Rectal smooth muscle tissue (tissue), 1 donor: ENCODE results near the gene VPS4A.

Experiments used
- H3K27ac ChIP-seq: one replicate; pipeline ENCODE4 v1.7.0; 2013; ENCODE audit warnings: low read depth, low read length, inconsistent platforms
- H3K27me3 ChIP-seq: one replicate; pipeline ENCODE4 v1.7.0; 2013; ENCODE audit warnings: low read length; ENCODE audit not compliant: control insufficient read depth, insufficient read depth
- H3K36me3 ChIP-seq: one replicate; pipeline ENCODE4 v1.7.0; 2013; ENCODE audit warnings: low read length; ENCODE audit not compliant: control insufficient read depth, insufficient read depth
- H3K4me1 ChIP-seq: one replicate; pipeline ENCODE4 v1.7.0; 2013; ENCODE audit warnings: low read length; ENCODE audit not compliant: control insufficient read depth, insufficient read depth
- H3K4me3 ChIP-seq: one replicate; pipeline ENCODE4 v1.7.0; 2013; ENCODE audit warnings: low read length
- H3K9ac ChIP-seq: one replicate; pipeline ENCODE4 v1.7.0; 2013; ENCODE audit warnings: low read length

VPS4A gene

DNA sequence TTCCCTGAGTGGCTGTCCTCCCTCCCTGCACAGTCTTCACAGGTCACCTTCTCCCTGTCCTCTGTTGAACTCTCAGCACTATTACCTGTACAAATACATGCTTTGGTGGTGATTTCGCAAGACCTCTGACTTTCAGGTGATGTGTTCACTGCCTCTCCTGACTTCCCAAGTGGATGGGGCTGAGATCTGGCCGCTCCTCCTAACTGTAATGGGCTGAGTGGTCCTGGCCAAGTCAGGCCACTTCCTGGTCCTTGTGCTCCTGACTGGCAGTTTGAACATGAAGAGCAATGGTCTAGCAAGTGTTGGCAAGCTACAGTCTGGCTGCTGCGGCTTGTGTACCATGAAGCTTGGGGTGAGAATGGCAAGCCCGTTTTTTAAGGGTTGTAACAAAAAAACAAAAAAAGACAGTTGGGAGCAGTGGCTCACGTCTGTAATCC is 52.1 kb downstream of the VPS4A start:
- no peak overlapping the region for H3K27ac ChIP-seq
- H3K9ac ChIP-seq, result no peak overlapping the region
- peaks cover 26% of the 10 kb centered on the region for H3K36me3 ChIP-seq
- H3K4me3 ChIP-seq, result no peak overlapping the region
- no peaks in the 10 kb centered on the region for H3K27me3 ChIP-seq
- H3K4me1 ChIP-seq, result no peaks in the 10 kb centered on the region

DNA sequence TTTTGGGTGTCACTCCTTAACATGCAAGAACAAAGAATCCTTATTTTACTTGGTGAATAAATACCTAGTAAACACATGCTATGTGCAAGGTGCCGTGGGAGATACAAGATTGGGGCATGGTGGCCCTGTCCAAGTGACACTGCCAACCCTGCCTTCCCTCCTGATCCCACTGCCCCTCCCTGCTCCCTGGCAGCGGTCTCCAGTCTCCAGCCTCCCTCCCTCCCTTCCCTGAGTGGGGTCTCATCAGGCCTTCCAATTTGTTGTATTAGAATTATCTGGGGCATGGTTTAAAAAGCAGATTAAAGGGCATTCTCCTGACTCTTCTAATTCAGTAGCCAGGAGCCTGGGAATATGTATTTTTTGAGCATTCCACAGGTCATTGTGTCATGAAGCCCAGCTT is 52.9 kb downstream of the VPS4A start:
- no peak overlapping the region for H3K27ac ChIP-seq
- H3K4me3 ChIP-seq, result no peak overlapping the region
- no peaks in the 10 kb centered on the region for H3K27me3 ChIP-seq
- peaks cover 26% of the 10 kb centered on the region for H3K36me3 ChIP-seq
- H3K4me1 ChIP-seq, result no peaks in the 10 kb centered on the region
- H3K9ac ChIP-seq, result no peak overlapping the region

DNA sequence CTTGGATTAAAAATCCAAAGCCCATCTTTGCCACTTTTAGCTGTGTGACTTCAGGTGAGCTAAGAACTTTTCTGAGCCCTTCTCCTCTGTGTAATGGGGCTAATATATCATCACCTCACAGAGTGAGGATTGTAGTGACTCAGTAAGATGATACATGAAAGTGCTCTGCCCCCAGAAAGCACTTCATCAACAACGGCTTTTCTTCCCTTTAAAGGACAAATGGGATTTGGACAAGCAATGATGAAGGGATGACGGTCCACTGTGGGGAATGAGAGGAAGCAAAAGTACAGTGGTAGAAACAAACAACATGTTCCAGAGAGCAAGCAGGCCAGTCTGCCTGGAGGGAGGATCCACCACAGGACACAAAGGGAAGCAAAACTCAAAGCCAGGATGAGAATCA is 54.8 kb downstream of the VPS4A start:
- Histone ChIP-seq H3K27ac (no peak overlapping the region), H3K4me3 (no peak overlapping the region), H3K27me3 (no peaks in the 10 kb centered on the region), H3K4me1 (no peaks in the 10 kb centered on the region), H3K9ac (no peak overlapping the region), H3K36me3 (peaks cover 32% of the 10 kb centered on the region)

DNA sequence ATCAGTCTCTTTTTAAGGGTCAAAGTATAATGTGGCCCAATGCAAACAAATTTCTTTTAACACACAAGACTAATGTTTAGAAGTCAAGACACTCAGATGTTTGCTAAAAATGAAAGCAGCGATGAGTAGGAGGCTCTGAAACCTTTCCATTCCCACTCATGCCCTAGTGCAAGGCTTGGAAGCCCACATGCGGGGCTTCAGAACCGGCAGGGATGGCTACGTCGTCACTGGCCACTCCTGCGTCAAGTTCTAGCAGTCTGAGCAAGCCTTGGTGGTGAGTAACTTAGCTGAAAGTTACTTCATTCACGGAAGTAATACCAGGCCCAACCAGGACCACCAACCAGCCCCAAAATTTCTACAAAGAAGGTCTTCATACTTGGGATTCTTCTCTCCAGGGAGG is 55.3 kb downstream of the VPS4A start:
- no peak overlapping the region for H3K4me3 ChIP-seq
- no peak overlapping the region for H3K27ac ChIP-seq
- H3K9ac ChIP-seq, result no peak overlapping the region
- H3K4me1 ChIP-seq, result no peaks in the 10 kb centered on the region
- peaks cover 29% of the 10 kb centered on the region for H3K36me3 ChIP-seq
- no peaks in the 10 kb centered on the region for H3K27me3 ChIP-seq

DNA sequence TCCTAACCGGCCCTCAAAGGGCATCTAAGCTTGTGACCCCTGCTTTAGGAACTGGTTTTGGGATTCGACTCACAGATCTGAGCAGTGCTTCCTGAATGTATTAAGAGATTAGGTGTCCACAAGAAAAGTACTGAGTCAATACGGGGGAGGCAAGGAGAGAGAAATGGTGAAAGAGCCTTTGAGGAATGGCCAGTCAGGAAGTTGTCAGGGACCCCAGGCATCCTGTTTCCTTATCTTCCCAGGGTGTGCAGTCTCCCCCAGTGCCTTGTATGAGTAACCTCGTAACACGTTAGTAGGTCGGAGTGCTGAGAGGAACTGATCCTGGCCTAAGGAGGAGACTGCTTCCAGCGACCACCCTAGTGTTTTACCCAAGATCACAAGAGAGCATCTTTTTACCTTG is 56.8 kb downstream of the VPS4A start:
- H3K4me1 ChIP-seq, result no peaks in the 10 kb centered on the region
- peaks cover 32% of the 10 kb centered on the region for H3K36me3 ChIP-seq
- no peak overlapping the region for H3K4me3 ChIP-seq
- H3K27ac ChIP-seq, result no peak overlapping the region
- H3K9ac ChIP-seq, result no peak overlapping the region
- no peaks in the 10 kb centered on the region for H3K27me3 ChIP-seq

DNA sequence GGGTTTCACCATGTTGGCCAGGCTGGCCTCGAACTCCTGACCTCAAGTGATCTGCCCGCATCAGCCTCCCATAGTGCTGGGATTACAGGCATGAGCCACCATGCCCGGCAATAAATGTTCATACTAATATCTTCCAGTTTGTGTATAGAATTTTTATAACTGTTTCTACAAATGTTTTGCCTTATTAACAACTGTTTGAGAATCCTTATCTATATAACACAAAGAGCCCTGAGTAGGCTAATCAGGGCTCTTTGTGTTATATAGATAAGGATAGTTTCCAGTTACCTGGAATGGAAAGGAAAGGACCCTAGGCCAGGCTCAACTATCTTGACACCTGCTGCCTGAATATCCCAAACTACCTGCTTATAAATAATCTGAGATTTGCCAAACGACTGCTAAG is 57.7 kb downstream of the VPS4A start:
- H3K27ac ChIP-seq, result no peak overlapping the region
- no peak overlapping the region for H3K9ac ChIP-seq
- no peak overlapping the region for H3K4me3 ChIP-seq
- H3K36me3 ChIP-seq, result peaks cover 30% of the 10 kb centered on the region
- H3K4me1 ChIP-seq, result no peaks in the 10 kb centered on the region
- H3K27me3 ChIP-seq, result no peaks in the 10 kb centered on the region

DNA sequence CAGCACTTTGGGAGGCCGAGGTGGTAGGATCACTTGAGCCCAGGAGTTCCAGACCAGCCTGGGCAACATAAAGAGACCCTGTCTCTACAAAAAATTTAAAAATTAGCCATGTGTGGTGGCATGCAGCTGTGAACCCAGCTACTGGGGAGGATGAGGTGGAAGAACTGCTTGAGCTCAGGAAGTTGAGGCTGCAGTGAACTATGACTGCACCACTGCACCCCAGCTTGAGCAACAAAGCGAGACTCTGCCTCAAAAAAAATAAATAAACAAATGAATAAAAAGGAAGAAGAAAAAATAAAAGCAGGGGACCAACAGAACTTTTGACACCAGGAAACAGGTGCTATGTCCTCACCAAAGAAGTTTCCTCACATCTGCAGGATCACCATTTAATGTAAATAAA is 60.4 kb downstream of the VPS4A start:
- Histone ChIP-seq H3K27ac (no peak overlapping the region), H3K4me3 (no peak overlapping the region), H3K27me3 (no peaks in the 10 kb centered on the region), H3K9ac (no peak overlapping the region), H3K4me1 (no peaks in the 10 kb centered on the region), H3K36me3 (peaks cover 19% of the 10 kb centered on the region)

DNA sequence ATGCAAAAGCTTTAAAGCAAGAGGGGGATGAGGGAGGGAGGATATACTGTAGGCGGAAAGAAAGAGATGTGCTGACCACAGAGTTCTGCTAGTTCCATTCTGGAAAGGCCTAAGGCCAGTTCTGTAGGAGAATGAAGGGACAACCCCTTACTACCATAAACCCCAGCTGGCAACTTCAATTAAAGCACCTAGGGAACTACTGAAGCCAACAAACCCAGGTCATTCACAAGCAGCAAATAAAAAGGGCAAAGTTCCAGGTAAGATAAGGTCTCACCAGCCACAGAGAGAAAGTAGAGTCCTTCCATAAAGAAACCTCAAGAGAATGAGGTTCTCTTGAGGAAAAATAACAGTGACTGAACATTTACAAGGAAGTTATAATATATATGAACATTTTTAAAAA is 61.9 kb downstream of the VPS4A start:
- Histone ChIP-seq H3K27me3 (no peaks in the 10 kb centered on the region), H3K36me3 (peaks cover 14% of the 10 kb centered on the region), H3K9ac (no peak overlapping the region), H3K27ac (no peak overlapping the region), H3K4me1 (no peaks in the 10 kb centered on the region), H3K4me3 (no peak overlapping the region)
